AG04449 (cell line): ENCODE data around the gene TMTC1.
A peak's percentile ranks its signal among the peaks of the same experiment; 100 is the strongest.
"Not testable (repeated sequence)": the region's sequence is repeated elsewhere in the genome, so short reads cannot be mapped to it uniquely, and the experiment has no call there.

Source experiments
- CTCF ChIA-PET: fragments of 350-600 bp; formaldehyde crosslinking; extraction: SDS; loops from one replicate; lab custom pipeline; 2021; ENCODE audit warnings: antibody characterized with exemption; lab: Yijun Ruan, JAX
- POLR2A ChIA-PET: fragments of 400-600, 350-600 bp; formaldehyde crosslinking; extraction: SDS; loops from one replicate; lab custom pipeline; 2020; ENCODE audit warnings: antibody characterized with exemption, inconsistent platforms; lab: Yijun Ruan, JAX
- DNase-seq: peaks from one replicate; pipeline ENCODE4 v3.0.0-alpha.2; 2010; ENCODE audit warnings: low read depth, low spot score
- H3K4me3 ChIP-seq: 2 replicates; pipeline ENCODE4 v1.5.1; 2011; ENCODE audit warnings: low read depth, mild to moderate bottlenecking, control low read depth, low read length
- CTCF ChIP-seq: IDR thresholded peaks from one replicate; pipeline ENCODE4 v1.5.1; 2011; ENCODE audit warnings: mild to moderate bottlenecking, moderate library complexity, low read length, control low read depth, inconsistent platforms; ENCODE audit not compliant: insufficient read depth; ENCODE audit errors: missing control alignments

TMTC1 gene

GRCh38 chr12:29556363-29556762, 227.4 kb downstream of the TMTC1 start:
- H3K4me3 ChIP-seq = no peak overlapping the region
- ChIA-PET CTCF (no interaction called here), POLR2A (no interaction called here)
- DNase-seq = no peak
- TF ChIP-seq CTCF = no peak

GRCh38 chr12:29555451-29555850, 228.3 kb downstream of the TMTC1 start:
- CTCF ChIA-PET, DNase-seq, H3K4me3 ChIP-seq, POLR2A ChIA-PET: not testable (repeated sequence)

- ChIA-PET POLR2A (interaction anchor here (0.6 kb wide), 1 partner anchor 1289 kb away, joined by 3 read pairs; no protein-coding TSS in a partner anchor), CTCF (interaction anchor here (0.6 to 2.9 kb wide), 7 partner anchors 8 to 1259 kb away, joined by 3 to 20 read pairs (median 3); no protein-coding TSS in a partner anchor)
- H3K4me3 ChIP-seq = no peak overlapping the region
- DNase-seq = no peak
- TF ChIP-seq CTCF = no peak
These were observed 230.6 kb downstream of the TMTC1 start for GRCh38 chr12:29552994-29553748.

- no peak overlapping the region for H3K4me3 ChIP-seq
- ChIA-PET CTCF (interaction anchor here (0.6 to 2.9 kb wide), 5 partner anchors 15 to 1260 kb away, joined by 3 to 20 read pairs (median 3); no protein-coding TSS in a partner anchor), POLR2A (interaction anchor here (0.6 kb wide), 1 partner anchor 1290 kb away, joined by 3 read pairs; no protein-coding TSS in a partner anchor)
- peak; percentile 84 for TF ChIP-seq CTCF
- DNase-seq = no peak
These were observed 231.3 kb downstream of the TMTC1 start for GRCh38 chr12:29552324-29552927.

- ChIA-PET CTCF (interaction anchor here (2.4 to 2.9 kb wide), 2 partner anchors 736 to 1255 kb away, joined by 8 to 20 read pairs; no protein-coding TSS in a partner anchor), POLR2A (no interaction called here)
- DNase-seq = no peak
- TF ChIP-seq CTCF = no peak
- H3K4me3 ChIP-seq = no peak overlapping the region
These were observed 231.9 kb downstream of the TMTC1 start for GRCh38 chr12:29551812-29552211.

- DNase-seq = no peak
- TF ChIP-seq CTCF = no peak
- no peak overlapping the region for H3K4me3 ChIP-seq
- ChIA-PET POLR2A (no interaction called here), CTCF (no interaction called here)
These were observed 235.9 kb downstream of the TMTC1 start for GRCh38 chr12:29547864-29548263.
